ENCODE results near the gene JPT2. TPM values are rescaled to one million over a fixed set of nuclear protein-coding genes. Genes with fewer than 3 reads are reported as not detected.

Gene JPT2
- total RNA-seq, 1 experiment from 2014 or later = 200 TPM

- Histone ChIP-seq H3K36me3 (ENCODE audit: insufficient read depth, low read length, poor library complexity, severe bottlenecking) (peaks cover 68% of the 10 kb centered on the region), H3K27me3 (replicated peaks; ENCODE audit: insufficient read depth, low read depth, low read length, poor library complexity) (no peaks in the 10 kb centered on the region), H3K27ac (ENCODE audit: low read depth, low read length, poor library complexity, severe bottlenecking) (no peak overlapping the region), H3K4me1 (ENCODE audit: insufficient read depth, low read length, poor library complexity, severe bottlenecking) (no peaks in the 10 kb centered on the region), H3K4me3 (ENCODE audit: low read depth, low read length, poor library complexity, severe bottlenecking) (no peak overlapping the region), H3K9me3 (ENCODE audit: low read depth, low read length, poor library complexity, severe bottlenecking) (no peaks in the 10 kb centered on the region)
- DNase-seq (ENCODE audit: low spot score) = no peak
- POLR2A ChIA-PET (ENCODE audit: low non-redundant PET) = no interaction called here
- intact Hi-C loops (cut with micrococcal nuclease; ENCODE audit: unreplicated experiment) = no loop called here
- BruUV-seq (replicated peaks) = no TSS peak
- TF ChIP-seq CTCF (conservative IDR thresholded peaks at IDR 0.05; ENCODE audit: low read depth, low read length) (no peak), EZH2 (IDR thresholded peaks at IDR 0.05; ENCODE audit: borderline replicate concordance, low read depth, low read length, poor library complexity, severe bottlenecking) (no peak)
- CTCF ChIA-PET = no interaction called here
Observed at GRCh38 chr16:1665829-1666228, 12.2 kb upstream of the JPT2 start.

GRCh38 chr16:1666316-1666715, 11.8 kb upstream of the JPT2 start:
- no peak for TF ChIP-seq CTCF (conservative IDR thresholded peaks at IDR 0.05; ENCODE audit: low read depth, low read length)
- no peak for TF ChIP-seq EZH2 (IDR thresholded peaks at IDR 0.05; ENCODE audit: borderline replicate concordance, low read depth, low read length, poor library complexity, severe bottlenecking)
- H3K27ac ChIP-seq (ENCODE audit: low read depth, low read length, poor library complexity, severe bottlenecking) = no peak overlapping the region
- ChIA-PET CTCF (no interaction called here), POLR2A (ENCODE audit: low non-redundant PET) (no interaction called here)
- DNase-seq (ENCODE audit: low spot score) = no peak
- H3K36me3 ChIP-seq (ENCODE audit: insufficient read depth, low read length, poor library complexity, severe bottlenecking) = peaks cover 73% of the 10 kb centered on the region
- intact Hi-C loops (cut with micrococcal nuclease; ENCODE audit: unreplicated experiment) = no loop called here
- no TSS peak for BruUV-seq (replicated peaks)
- H3K4me3 ChIP-seq (ENCODE audit: low read depth, low read length, poor library complexity, severe bottlenecking) = no peak overlapping the region
- no peaks in the 10 kb centered on the region for H3K27me3 ChIP-seq (replicated peaks; ENCODE audit: insufficient read depth, low read depth, low read length, poor library complexity)
- no peaks in the 10 kb centered on the region for H3K9me3 ChIP-seq (ENCODE audit: low read depth, low read length, poor library complexity, severe bottlenecking)
- H3K4me1 ChIP-seq (ENCODE audit: insufficient read depth, low read length, poor library complexity, severe bottlenecking) = no peaks in the 10 kb centered on the region

GRCh38 chr16:1667271-1667670, 10.8 kb upstream of the JPT2 start:
- H3K27ac ChIP-seq (ENCODE audit: low read depth, low read length, poor library complexity, severe bottlenecking) = no peak overlapping the region
- ChIA-PET CTCF (no interaction called here), POLR2A (ENCODE audit: low non-redundant PET) (no interaction called here)
- H3K4me3 ChIP-seq (ENCODE audit: low read depth, low read length, poor library complexity, severe bottlenecking) = no peak overlapping the region
- no TSS peak for BruUV-seq (replicated peaks)
- no peaks in the 10 kb centered on the region for H3K4me1 ChIP-seq (ENCODE audit: insufficient read depth, low read length, poor library complexity, severe bottlenecking)
- H3K27me3 ChIP-seq (replicated peaks; ENCODE audit: insufficient read depth, low read depth, low read length, poor library complexity) = no peaks in the 10 kb centered on the region
- TF ChIP-seq EZH2 (IDR thresholded peaks at IDR 0.05; ENCODE audit: borderline replicate concordance, low read depth, low read length, poor library complexity, severe bottlenecking) = no peak
- TF ChIP-seq CTCF (conservative IDR thresholded peaks at IDR 0.05; ENCODE audit: low read depth, low read length) = no peak
- no peaks in the 10 kb centered on the region for H3K9me3 ChIP-seq (ENCODE audit: low read depth, low read length, poor library complexity, severe bottlenecking)
- intact Hi-C loops (cut with micrococcal nuclease; ENCODE audit: unreplicated experiment) = no loop called here
- peaks cover 81% of the 10 kb centered on the region for H3K36me3 ChIP-seq (ENCODE audit: insufficient read depth, low read length, poor library complexity, severe bottlenecking)
- no peak for DNase-seq (ENCODE audit: low spot score)

All from A673 (cell line).